Body of pancreas (tissue), 4 donors: Measurements from ENCODE around the gene CLEC16A. TPM values are rescaled to one million over a fixed set of nuclear protein-coding genes. Genes with fewer than 3 reads are reported as not detected.

ENCODE experiments used
- ATAC-seq: fragments of 150-250 bp; one replicate; pipeline ENCODE4 v1.9.1; 2016
- DNase-seq, 4 donors: peaks; one replicate each; pipeline ENCODE4 v3.0.0-alpha.2; 2019
- H3K27ac ChIP-seq, 4 donors: fragments of 200-600 bp; sonication (generic); 1 replicate in 3 of 4; 2 replicates in 1 of 4; pipeline versions ENCODE4 v1.5.1 to v1.6.1; 2016 to 2019; ENCODE audit warnings: mild to moderate bottlenecking in 1 of 4, mixed read lengths in 1 of 4, moderate library complexity in 1 of 4
- H3K27me3 ChIP-seq, 2 donors: fragments of 200-600 bp; sonication (generic); one replicate each; pipeline ENCODE4 v1.6.0; 2016; ENCODE audit warnings: mild to moderate bottlenecking in 1 of 2
- H3K36me3 ChIP-seq, 2 donors: fragments of 200-600 bp; sonication (generic); replicated peaks in 1 of 2; 2 replicates each; pipeline ENCODE4 v1.5.1; 2016; ENCODE audit warnings: low read depth in 2 of 2; ENCODE audit not compliant: insufficient read depth in 1 of 2
- H3K4me1 ChIP-seq: fragments of 200-600 bp; sonication (generic); one replicate; pipeline ENCODE4 v1.6.0; 2016
- H3K4me3 ChIP-seq, 2 donors: fragments of 200-600 bp; sonication (generic); 1 replicate in 1 of 2; 2 replicates in 1 of 2; pipeline ENCODE4 v1.5.1; 2016 to 2019
- H3K9me3 ChIP-seq, 3 donors: fragments of 200-600 bp; sonication (generic); 1 replicate in 2 of 3; 2 replicates in 1 of 3; pipeline ENCODE4 v1.5.1; 2016
- POLR2A ChIP-seq, 3 donors: fragments of 450-650 bp; IDR thresholded peaks; one replicate each; pipeline ENCODE4 v1.6.1; 2016; ENCODE audit warnings: antibody characterized with exemption in 3 of 3, mild to moderate bottlenecking in 2 of 3
- WGBS, 2 donors: methylation state at CpG; one replicate each; pipeline ENCODE4 v1.1.5; 2017; 5-methylcytosine and 5-hydroxymethylcytosine counted together
- intact Hi-C: fragments of 100-400 bp; cut with DNase I; formaldehyde crosslinking; loops from one replicate; pipeline ENCODE4 v1.15.1; 2023
- total RNA-seq, 2 donors: library from RNA; depleted of rRNA; stranded (reverse); fragments of >200 nt; gene quantifications; one replicate each; pipeline ENCODE4 v1.1.0, GENCODE V29; 2016
- TF ChIP-seq, protein P1 (sequence below), 7 experiments: fragments of 450-650 bp in 4 of 7; fragments of 200-600 bp in 3 of 7; sonication (generic) in 3 of 7; IDR thresholded peaks; one replicate each; pipeline ENCODE4 v1.5.1; 2016 to 2019; ENCODE audit warnings: antibody characterized with exemption in 7 of 7

Gene CLEC16A
- total RNA-seq, 2 donors from 2014 or later, result 15.0 to 21.4 TPM

DNA sequence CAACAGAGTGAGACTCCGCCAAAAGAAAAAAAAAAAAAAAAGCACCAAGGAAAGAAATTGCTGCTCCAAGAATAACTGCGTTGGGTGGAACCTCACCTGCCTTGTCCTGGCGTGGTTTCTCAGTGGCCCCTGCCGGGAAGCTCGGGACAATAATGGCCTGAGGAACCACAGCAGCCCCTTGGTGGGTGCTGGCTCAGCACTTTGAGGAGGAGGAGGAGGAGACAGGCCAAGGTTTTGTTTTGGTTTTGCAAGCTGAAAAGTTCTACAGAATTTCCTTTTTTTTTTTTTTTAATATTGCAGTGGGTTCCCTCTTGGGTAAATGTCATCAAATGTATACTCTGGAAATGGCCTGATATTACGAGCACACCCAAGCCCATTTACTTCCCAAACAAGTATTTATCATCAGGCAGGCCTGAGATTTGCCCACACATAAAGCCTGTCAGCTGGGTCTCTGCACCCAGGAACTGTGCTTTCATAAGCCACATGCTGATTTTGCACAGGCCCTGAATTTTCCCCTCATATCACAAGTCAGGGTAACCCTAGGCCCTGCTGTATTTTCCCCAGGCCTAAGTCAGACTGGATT is 233.3 kb downstream of the CLEC16A start:
- Histone ChIP-seq H3K4me1 (no peaks in the 10 kb centered on the region), H3K9me3 (no peaks in the 10 kb centered on the region), H3K36me3 (no peaks in the 10 kb centered on the region), H3K27ac (no peak overlapping the region), H3K4me3 (no peak overlapping the region), H3K27me3 (no peaks in the 10 kb centered on the region)
- intact Hi-C loops, result no loop called here
- ATAC-seq, result no peak
- WGBS, 2 donors, result 90 to 95% methylated on average over 6 of the region's 6 CpGs
- TF ChIP-seq POLR2A (IDR thresholded peaks at IDR 0.05), result no peak
- TF ChIP-seq, protein P1, sequence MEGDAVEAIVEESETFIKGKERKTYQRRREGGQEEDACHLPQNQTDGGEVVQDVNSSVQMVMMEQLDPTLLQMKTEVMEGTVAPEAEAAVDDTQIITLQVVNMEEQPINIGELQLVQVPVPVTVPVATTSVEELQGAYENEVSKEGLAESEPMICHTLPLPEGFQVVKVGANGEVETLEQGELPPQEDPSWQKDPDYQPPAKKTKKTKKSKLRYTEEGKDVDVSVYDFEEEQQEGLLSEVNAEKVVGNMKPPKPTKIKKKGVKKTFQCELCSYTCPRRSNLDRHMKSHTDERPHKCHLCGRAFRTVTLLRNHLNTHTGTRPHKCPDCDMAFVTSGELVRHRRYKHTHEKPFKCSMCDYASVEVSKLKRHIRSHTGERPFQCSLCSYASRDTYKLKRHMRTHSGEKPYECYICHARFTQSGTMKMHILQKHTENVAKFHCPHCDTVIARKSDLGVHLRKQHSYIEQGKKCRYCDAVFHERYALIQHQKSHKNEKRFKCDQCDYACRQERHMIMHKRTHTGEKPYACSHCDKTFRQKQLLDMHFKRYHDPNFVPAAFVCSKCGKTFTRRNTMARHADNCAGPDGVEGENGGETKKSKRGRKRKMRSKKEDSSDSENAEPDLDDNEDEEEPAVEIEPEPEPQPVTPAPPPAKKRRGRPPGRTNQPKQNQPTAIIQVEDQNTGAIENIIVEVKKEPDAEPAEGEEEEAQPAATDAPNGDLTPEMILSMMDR (IDR thresholded peaks at IDR 0.05), result no peak
- DNase-seq, result no peak

DNA sequence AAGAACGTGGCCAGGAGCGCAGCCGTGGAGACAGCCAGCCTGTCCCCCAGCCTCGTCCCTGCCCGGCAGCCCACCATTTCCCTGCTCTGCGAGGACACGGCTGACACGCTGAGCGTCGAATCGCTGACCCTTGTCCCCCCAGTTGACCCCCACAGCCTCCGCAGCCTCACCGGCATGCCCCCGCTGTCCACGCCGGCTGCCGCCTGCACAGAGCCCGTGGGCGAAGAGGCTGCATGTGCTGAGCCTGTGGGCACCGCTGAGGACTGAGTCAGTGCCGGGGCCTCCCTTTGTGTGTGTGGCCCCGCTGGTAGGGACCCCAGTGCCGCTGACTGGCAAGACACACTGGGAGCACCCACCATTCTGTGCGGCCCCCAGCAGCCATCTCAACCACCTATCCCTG is 234.1 kb downstream of the CLEC16A start:
- H3K9me3 ChIP-seq, result no peaks in the 10 kb centered on the region
- H3K4me3 ChIP-seq, result no peak overlapping the region
- H3K27me3 ChIP-seq, result no peaks in the 10 kb centered on the region
- no peak overlapping the region for H3K27ac ChIP-seq
- 93 to 95% methylated on average over 15 to 20 of the region's 24 CpGs for WGBS, 2 donors
- H3K36me3 ChIP-seq, result no peaks in the 10 kb centered on the region
- no peak for ATAC-seq
- TF ChIP-seq, protein P1 (IDR thresholded peaks at IDR 0.05), result no peak
- TF ChIP-seq POLR2A (IDR thresholded peaks at IDR 0.05), result no peak
- no peak for DNase-seq
- intact Hi-C loops, result no loop called here
- no peaks in the 10 kb centered on the region for H3K4me1 ChIP-seq

DNA sequence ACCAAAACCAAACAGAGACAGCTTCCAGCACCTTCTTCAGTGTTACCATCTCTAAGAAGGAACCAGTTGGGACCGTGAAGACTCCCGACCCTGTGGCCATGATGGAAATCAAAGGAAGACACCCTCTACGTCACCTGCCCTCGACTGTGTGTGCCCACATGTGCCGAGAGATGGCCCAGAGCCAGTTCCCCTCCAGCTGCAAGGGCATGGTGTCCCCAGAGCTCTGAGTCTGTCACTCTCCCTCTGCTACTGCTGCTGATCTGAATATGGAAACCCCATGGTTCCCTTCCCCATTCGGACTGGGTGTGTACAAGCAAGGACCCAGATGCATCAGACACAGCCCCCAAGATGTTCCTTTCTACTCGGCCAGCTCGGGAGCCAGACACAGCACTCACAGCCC is 235.2 kb downstream of the CLEC16A start:
- no peaks in the 10 kb centered on the region for H3K27me3 ChIP-seq
- H3K36me3 ChIP-seq, result no peaks in the 10 kb centered on the region
- no peaks in the 10 kb centered on the region for H3K9me3 ChIP-seq
- 85 to 87% methylated on average over 8 of the region's 8 CpGs for WGBS, 2 donors
- intact Hi-C loops, result no loop called here
- ATAC-seq (no peak), DNase-seq (no peak)
- H3K4me1 ChIP-seq, result no peaks in the 10 kb centered on the region
- no peak overlapping the region for H3K4me3 ChIP-seq
- TF ChIP-seq, protein P1 (IDR thresholded peaks at IDR 0.05), result no peak
- TF ChIP-seq POLR2A (IDR thresholded peaks at IDR 0.05), result no peak
- H3K27ac ChIP-seq, result no peak overlapping the region

DNA sequence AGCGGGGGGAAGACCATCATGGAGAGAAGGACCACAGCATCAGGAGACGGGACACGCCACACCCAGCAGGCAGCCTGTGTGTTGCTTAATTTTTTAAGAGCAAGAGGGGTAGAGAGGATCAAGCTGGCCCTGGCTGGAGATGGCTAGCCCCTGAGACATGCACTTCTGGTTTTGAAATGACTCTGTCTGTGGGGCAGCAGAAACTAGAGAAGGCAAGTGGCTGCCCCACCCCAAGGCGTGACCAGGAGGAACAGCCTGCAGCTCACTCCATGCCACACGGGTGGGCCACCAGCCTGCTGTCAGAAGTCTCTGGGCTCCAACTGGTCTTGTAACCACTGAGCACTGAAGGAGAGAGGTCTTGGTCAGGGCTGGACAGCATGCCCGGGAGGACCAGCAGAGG is 236.1 kb downstream of the CLEC16A start:
- Histone ChIP-seq H3K36me3 (no peaks in the 10 kb centered on the region), H3K9me3 (no peaks in the 10 kb centered on the region), H3K4me3 (no peak overlapping the region), H3K27ac (no peak overlapping the region), H3K4me1 (no peaks in the 10 kb centered on the region), H3K27me3 (no peaks in the 10 kb centered on the region)
- intact Hi-C loops, result no loop called here
- ATAC-seq (no peak), DNase-seq (peak in 1 of 4 donors; percentile 17)
- TF ChIP-seq POLR2A (IDR thresholded peaks at IDR 0.05), result no peak
- TF ChIP-seq, protein P1 (IDR thresholded peaks at IDR 0.05), result no peak
- 88 to 96% methylated on average over 4 to 6 of the region's 6 CpGs for WGBS, 2 donors

DNA sequence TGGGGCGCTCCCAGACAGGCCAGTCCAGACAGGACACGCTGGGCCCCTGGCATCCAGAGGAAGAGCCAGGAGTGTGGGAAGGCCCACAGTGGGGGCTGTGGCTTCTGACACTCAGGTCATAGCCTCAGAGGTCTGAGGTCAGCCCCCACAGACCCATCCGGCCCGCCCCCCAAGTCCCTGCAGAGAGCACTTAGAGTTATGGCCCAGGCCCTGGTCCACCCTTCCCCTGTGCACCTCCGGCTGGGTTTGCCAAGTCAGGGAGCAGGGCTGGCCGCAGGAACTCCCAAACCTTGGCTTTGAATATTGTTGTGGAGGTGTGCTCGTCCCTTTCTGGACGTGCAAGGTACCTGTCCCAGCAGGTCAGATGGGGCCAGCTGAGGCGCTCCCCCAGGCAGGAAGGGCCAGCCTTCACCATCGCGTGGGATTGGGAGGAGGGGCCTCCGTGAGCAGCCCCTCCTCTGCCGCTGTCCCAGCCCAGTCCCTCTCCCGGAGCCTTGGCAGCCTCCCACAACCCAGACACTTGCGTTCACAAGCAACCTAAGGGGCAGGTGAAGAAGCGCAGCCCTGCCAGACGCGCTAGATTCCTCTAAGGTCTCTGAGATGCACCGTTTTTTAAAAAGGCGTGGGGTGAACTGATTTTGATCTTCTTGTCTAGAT is 237.0 kb downstream of the CLEC16A start:
- no peak for TF ChIP-seq POLR2A (IDR thresholded peaks at IDR 0.05)
- TF ChIP-seq, protein P1 (IDR thresholded peaks at IDR 0.05), result no peak
- intact Hi-C loops, result no loop called here
- 83 to 88% methylated on average over 13 to 18 of the region's 20 CpGs for WGBS, 2 donors
- Histone ChIP-seq H3K4me3 (no peak overlapping the region), H3K4me1 (no peaks in the 10 kb centered on the region), H3K27ac (no peak overlapping the region), H3K9me3 (no peaks in the 10 kb centered on the region), H3K36me3 (no peaks in the 10 kb centered on the region), H3K27me3 (no peaks in the 10 kb centered on the region)
- ATAC-seq (no peak), DNase-seq (no peak)
